ENCODE data around the gene NSG2.
"Not testable (repeated sequence)": the region's sequence is repeated elsewhere in the genome, so short reads cannot be mapped to it uniquely, and the experiment has no call there.

NSG2 gene

DNA sequence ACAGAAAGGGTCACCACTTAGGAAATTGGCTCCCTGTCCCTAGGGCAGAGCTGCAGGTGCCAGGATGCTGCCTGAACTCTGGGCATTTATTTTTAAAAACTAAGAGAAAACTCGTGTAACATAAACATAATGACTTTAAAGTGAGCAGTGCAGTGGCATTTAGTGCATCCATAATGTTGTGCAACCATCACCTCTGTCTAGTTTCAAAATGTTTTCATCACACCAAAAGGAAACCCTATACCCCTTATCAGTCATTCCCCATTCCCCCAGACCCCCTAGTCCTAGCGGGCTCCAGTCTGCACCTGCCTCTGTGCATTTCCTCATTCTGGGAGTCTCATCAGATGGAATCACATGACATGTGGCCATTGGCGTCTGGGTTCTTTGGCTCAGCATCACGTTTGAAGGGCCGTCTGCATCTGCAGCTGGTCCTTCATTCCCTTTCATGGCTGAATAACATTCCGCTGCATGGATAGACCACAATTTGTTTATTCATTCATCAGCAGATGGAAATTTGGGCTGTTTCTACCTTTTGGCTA, 55.8 kb downstream of the NSG2 start:
- DNase-seq (ENCODE audit: low spot score): no peak
- TF ChIP-seq, protein P1, sequence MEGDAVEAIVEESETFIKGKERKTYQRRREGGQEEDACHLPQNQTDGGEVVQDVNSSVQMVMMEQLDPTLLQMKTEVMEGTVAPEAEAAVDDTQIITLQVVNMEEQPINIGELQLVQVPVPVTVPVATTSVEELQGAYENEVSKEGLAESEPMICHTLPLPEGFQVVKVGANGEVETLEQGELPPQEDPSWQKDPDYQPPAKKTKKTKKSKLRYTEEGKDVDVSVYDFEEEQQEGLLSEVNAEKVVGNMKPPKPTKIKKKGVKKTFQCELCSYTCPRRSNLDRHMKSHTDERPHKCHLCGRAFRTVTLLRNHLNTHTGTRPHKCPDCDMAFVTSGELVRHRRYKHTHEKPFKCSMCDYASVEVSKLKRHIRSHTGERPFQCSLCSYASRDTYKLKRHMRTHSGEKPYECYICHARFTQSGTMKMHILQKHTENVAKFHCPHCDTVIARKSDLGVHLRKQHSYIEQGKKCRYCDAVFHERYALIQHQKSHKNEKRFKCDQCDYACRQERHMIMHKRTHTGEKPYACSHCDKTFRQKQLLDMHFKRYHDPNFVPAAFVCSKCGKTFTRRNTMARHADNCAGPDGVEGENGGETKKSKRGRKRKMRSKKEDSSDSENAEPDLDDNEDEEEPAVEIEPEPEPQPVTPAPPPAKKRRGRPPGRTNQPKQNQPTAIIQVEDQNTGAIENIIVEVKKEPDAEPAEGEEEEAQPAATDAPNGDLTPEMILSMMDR (IDR thresholded peaks at IDR 0.05; ENCODE audit: extremely low read depth, missing control alignments): no peak

- not testable (repeated sequence) for DNase-seq (ENCODE audit: low spot score)
Observed at GRCh38 chr5:174102574-174102973, 57.1 kb downstream of the NSG2 start.

DNA sequence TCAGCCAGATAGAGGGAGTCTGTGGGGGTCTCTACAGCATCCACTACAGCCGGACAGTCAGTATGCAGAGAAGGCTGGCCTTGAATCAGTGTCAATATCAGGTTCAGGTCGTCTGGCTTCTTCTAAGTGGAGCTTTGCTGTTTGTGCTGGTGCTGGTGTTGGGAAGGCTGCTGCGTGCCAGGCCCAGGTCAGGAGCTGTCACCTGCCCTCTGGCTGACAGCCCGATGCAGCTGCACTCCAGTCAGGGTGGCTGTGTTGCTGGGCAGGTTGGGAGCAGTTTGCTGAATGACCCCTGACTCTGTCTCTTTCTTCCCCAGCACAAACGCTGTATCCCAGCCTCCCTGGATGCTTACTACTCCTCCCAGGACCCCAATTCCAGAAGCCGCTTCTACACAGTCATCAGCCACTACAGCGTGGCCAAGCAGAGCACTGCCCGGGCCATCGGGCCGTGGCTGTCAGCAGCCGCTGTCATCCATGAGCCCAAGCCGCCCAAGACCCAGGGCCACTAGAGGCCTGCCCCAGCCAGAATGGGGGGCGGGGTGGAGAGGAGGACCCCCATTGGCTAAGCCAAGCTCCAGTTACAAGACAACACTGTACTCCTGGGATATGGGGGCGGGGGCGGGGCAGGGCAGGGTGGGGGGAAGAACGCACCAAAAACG, 61.6 kb downstream of the NSG2 start:
- no peak for DNase-seq (ENCODE audit: low spot score)
- TF ChIP-seq, protein P1 (IDR thresholded peaks at IDR 0.05; ENCODE audit: extremely low read depth, missing control alignments): no peak

GRCh38 chr5:174108745-174109144, 63.2 kb downstream of the NSG2 start:
- TF ChIP-seq, protein P1 (IDR thresholded peaks at IDR 0.05; ENCODE audit: extremely low read depth, missing control alignments): no peak
- DNase-seq (ENCODE audit: low spot score): no peak

DNA sequence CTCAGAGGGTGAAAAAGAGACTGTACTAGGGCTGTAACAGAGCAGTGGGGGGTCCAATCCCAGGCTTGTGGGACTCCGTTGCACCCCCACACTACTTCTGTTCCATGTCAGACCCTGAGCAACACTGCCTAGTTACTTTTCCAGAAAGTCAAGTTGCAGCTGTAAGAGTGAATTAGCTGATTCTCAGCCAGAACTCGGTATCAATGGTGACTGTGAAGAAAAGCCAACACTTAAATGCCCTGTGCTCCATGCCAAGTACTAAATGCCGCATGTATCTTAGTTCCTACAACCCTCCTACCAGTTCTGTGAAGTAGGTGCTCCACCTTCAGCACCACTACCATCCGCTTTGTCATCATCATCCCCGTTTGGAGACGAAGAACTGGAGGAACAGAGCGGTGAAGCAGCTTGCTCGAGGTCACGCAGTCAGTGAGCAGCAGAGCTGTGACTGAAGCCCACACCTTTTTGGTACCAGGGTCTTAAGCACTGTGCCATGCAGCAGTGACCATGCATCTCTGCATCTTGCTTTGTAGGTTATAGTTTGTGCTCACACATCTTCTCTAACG, 64.3 kb downstream of the NSG2 start:
- DNase-seq (ENCODE audit: low spot score): no peak
- TF ChIP-seq, protein P1 (IDR thresholded peaks at IDR 0.05; ENCODE audit: extremely low read depth, missing control alignments): no peak

DNA sequence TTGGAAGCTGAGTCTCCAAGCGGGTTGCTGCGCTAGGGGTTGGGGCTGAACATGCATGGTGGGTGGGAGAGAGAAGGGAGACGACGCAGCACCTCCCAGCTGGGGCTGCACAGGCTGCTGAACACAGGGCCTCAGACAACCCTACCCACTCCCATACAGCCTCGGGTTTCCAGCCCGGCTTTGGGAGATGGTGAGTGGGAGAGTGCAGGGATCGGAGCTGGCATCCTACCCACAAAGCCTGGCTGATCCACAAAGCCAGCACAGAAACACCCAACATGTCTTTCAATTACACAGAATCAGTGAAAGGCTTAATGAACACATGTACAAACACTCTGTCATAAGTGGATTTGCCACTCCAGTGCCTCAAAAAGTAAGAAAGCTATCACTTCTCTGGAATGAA, 64.8 kb downstream of the NSG2 start:
- no peak for DNase-seq (ENCODE audit: low spot score)
- TF ChIP-seq, protein P1 (IDR thresholded peaks at IDR 0.05; ENCODE audit: extremely low read depth, missing control alignments): no peak

GRCh38 chr5:174111287-174111973, 65.9 kb downstream of the NSG2 start:
- TF ChIP-seq, protein P1 (IDR thresholded peaks at IDR 0.05; ENCODE audit: extremely low read depth, missing control alignments): no peak
- DNase-seq (ENCODE audit: low spot score): no peak

Measured in GM20000 (cell line).